ENCODE data around the gene PPIB.

GRCh38 chr15:64205202-64205601 is 42.4 kb upstream of the PPIB start:
- TF ChIP-seq FOXP2 (optimal IDR thresholded peaks at IDR 0.05; ENCODE audit: control extremely low read depth, extremely low read length, insufficient read depth) (no peak), POLR2AphosphoS5 (IDR thresholded peaks at IDR 0.05; ENCODE audit: borderline replicate concordance, low read depth, low read length) (no peak)
